Panc1 (cell line): Measurements from ENCODE around the gene METTL24. TPM values are rescaled to one million over a fixed set of nuclear protein-coding genes. Genes with fewer than 3 reads are reported as not detected.

Experiments used
- ATAC-seq: fragments of 200-7000 bp; cut with Tn5 transposase; 2 replicates; pipeline ENCODE4 v1.9.1; 2020; ENCODE audit warnings: mild to moderate bottlenecking, moderate library complexity
- BruUV-seq: library from RNA; stranded (reverse); fragments of 400-500 nt; replicated peaks from 2 replicates; lab custom pipeline; 2021; lab: Mats Ljungman, UMichigan
- CTCF ChIA-PET: fragments of 300-600 bp; sonication (Branson Sonifier 250); formaldehyde crosslinking; loops from one replicate; lab custom pipeline; 2022; ENCODE audit warnings: antibody characterized with exemption; lab: Charles Lee
- POLR2A ChIA-PET: fragments of 300-600 bp; sonication (Branson Sonifier 250); formaldehyde crosslinking; loops from one replicate; lab custom pipeline; 2022; ENCODE audit warnings: antibody characterized with exemption; lab: Charles Lee
- DNase-seq: peaks from one replicate; pipeline ENCODE4 v3.0.0-alpha.2; 2010; ENCODE audit warnings: low read depth, low spot score
- H3K27ac ChIP-seq: 2 replicates; pipeline ENCODE4 v1.5.1; 2011; ENCODE audit warnings: mild to moderate bottlenecking, low read length, inconsistent platforms
- H3K27me3 ChIP-seq: fragments of 200-500 bp; sonication (Bioruptor generic); 2 replicates; pipeline ENCODE4 v1.6.0; 2014; ENCODE audit warnings: low read length, inconsistent platforms; ENCODE audit not compliant: control insufficient read depth, insufficient read depth
- H3K36me3 ChIP-seq: fragments of 200-500 bp; sonication (Bioruptor generic); 2 replicates; pipeline ENCODE4 v1.5.1; 2014; ENCODE audit warnings: inconsistent platforms, mild to moderate bottlenecking, low read length, moderate library complexity; ENCODE audit not compliant: control insufficient read depth, insufficient read depth
- H3K4me1 ChIP-seq: 2 replicates; pipeline ENCODE4 v1.5.1; 2011; ENCODE audit warnings: inconsistent platforms, mild to moderate bottlenecking, low read length, moderate library complexity; ENCODE audit not compliant: control insufficient read depth, insufficient read depth
- H3K4me3 ChIP-seq, 2 experiments: 2 replicates each; pipeline ENCODE4 v1.5.1; 2011 to 2012; ENCODE audit warnings: low read depth in 2 of 2, low read length in 2 of 2, mild to moderate bottlenecking in 2 of 2, inconsistent platforms in 1 of 2, moderate library complexity in 1 of 2
- H3K9me3 ChIP-seq: fragments of 200-500 bp; sonication (Bioruptor generic); 2 replicates; pipeline ENCODE4 v1.5.1; 2014; ENCODE audit warnings: low read depth, mild to moderate bottlenecking, inconsistent platforms, low read length, moderate library complexity; ENCODE audit not compliant: control insufficient read depth, insufficient read depth
- CTCF ChIP-seq: fragments of 450-650 bp; IDR thresholded peaks from 2 replicates; pipeline ENCODE4 v1.5.1; 2017; ENCODE audit warnings: mild to moderate bottlenecking
- POLR2AphosphoS5 ChIP-seq: IDR thresholded peaks from 2 replicates; pipeline ENCODE4 v1.6.1; 2012; ENCODE audit warnings: mild to moderate bottlenecking, low read depth, low read length, moderate library complexity
- REST ChIP-seq, 2 experiments: IDR thresholded peaks; 2 replicates each; pipeline ENCODE4 v1.6.1; 2011 to 2012; ENCODE audit warnings: low read depth in 2 of 2, control low read depth in 1 of 2, low read length in 1 of 2, mild to moderate bottlenecking in 1 of 2, moderate library complexity in 1 of 2; ENCODE audit not compliant: insufficient read depth in 1 of 2
- SIN3A ChIP-seq: IDR thresholded peaks from 2 replicates; pipeline ENCODE4 v1.6.1; 2012; ENCODE audit warnings: low read depth, mild to moderate bottlenecking, low read length, moderate library complexity, borderline replicate concordance; ENCODE audit not compliant: insufficient read depth
- TCF7L2 ChIP-seq: IDR thresholded peaks from 2 replicates; pipeline ENCODE4 v1.6.1; 2011; ENCODE audit warnings: mild to moderate bottlenecking, low read depth, low read length, inconsistent platforms
- in situ Hi-C: cut with HindIII; loops from 2 replicates; pipeline ENCODE4 v1.10.0; 2016; ENCODE audit warnings: low sequenced_read_pairs, low pct_unique_long_range_greater_than_20kb
- intact Hi-C: fragments of 100-400 bp; cut with micrococcal nuclease; formaldehyde crosslinking; loops from one replicate; pipeline ENCODE4 v1.10.0; 2022; ENCODE audit not compliant: unreplicated experiment
- total RNA-seq: library from RNA; stranded (reverse); gene quantifications from one replicate; pipeline ENCODE4 v1.2.1, GENCODE V29; 2021; ENCODE audit not compliant: unreplicated experiment

Gene METTL24
- total RNA-seq, 1 experiment from 2014 or later: not detected

GRCh38 chr6:110269623-110270022 lies 88.5 kb downstream of the METTL24 start:
- CTCF ChIA-PET: no interaction called here
- in situ Hi-C loops: no loop called here
- no TSS peak for BruUV-seq
- ATAC-seq: no peak
- no peak for DNase-seq
- Histone ChIP-seq H3K4me1 (no peaks in the 10 kb centered on the region), H3K9me3 (no peaks in the 10 kb centered on the region), H3K27ac (no peak overlapping the region), H3K4me3 (no peak overlapping the region), H3K36me3 (no peaks in the 10 kb centered on the region), H3K27me3 (peaks cover 13% of the 10 kb centered on the region)
- intact Hi-C loops: no loop called here
- POLR2A ChIA-PET: no interaction called here
- TF ChIP-seq SIN3A (no peak), REST (IDR thresholded peaks at IDR 0.05; ENCODE audit: insufficient read depth in 1 of 2, low read depth in 2 of 2, low read length in 1 of 2) (no peak), CTCF (no peak), TCF7L2 (no peak), POLR2AphosphoS5 (no peak)

- no peak overlapping the region for H3K27ac ChIP-seq
- no peak for TF ChIP-seq TCF7L2
- no peak for TF ChIP-seq POLR2AphosphoS5
- TF ChIP-seq SIN3A: no peak
- TF ChIP-seq CTCF: no peak
- TF ChIP-seq REST (IDR thresholded peaks at IDR 0.05; ENCODE audit: insufficient read depth in 1 of 2, low read depth in 2 of 2, low read length in 1 of 2): no peak
- ChIA-PET CTCF (no interaction called here), POLR2A (no interaction called here)
- ATAC-seq (no peak), DNase-seq (no peak)
- in situ Hi-C loops (no loop called here), intact Hi-C loops (no loop called here)
- no peaks in the 10 kb centered on the region for H3K36me3 ChIP-seq
- no peak overlapping the region for H3K4me3 ChIP-seq
- H3K27me3 ChIP-seq: peaks cover 13% of the 10 kb centered on the region
- no TSS peak for BruUV-seq
- no peaks in the 10 kb centered on the region for H3K4me1 ChIP-seq
- H3K9me3 ChIP-seq: no peaks in the 10 kb centered on the region
These were observed 91.2 kb downstream of the METTL24 start for GRCh38 chr6:110266996-110267395.
